PC-3 (cell line): Measurements from ENCODE around the gene YWHAG.
"Not testable (repeated sequence)": the region's sequence is repeated elsewhere in the genome, so short reads cannot be mapped to it uniquely, and the experiment has no call there.

Experiments
- EZH2 ChIP-seq: fragments of 300-600 bp; sonication (generic); IDR thresholded peaks from one replicate; pipeline ENCODE4 v1.6.1; 2017; ENCODE audit warnings: antibody characterized with exemption, mild to moderate bottlenecking, low read length; ENCODE audit not compliant: unreplicated experiment
- EZH2phosphoT487 ChIP-seq: fragments of 300-600 bp; sonication (generic); IDR thresholded peaks from 2 replicates; pipeline ENCODE4 v1.6.1; 2018; ENCODE audit warnings: mild to moderate bottlenecking, antibody characterized with exemption, low read length, borderline replicate concordance
- TF ChIP-seq, protein P1 (sequence below): fragments of 300-600 bp; sonication (generic); conservative IDR thresholded peaks from 2 replicates; pipeline ENCODE4 v1.5.1; 2017; ENCODE audit warnings: antibody characterized with exemption, low read depth, mild to moderate bottlenecking, low read length

DNA sequence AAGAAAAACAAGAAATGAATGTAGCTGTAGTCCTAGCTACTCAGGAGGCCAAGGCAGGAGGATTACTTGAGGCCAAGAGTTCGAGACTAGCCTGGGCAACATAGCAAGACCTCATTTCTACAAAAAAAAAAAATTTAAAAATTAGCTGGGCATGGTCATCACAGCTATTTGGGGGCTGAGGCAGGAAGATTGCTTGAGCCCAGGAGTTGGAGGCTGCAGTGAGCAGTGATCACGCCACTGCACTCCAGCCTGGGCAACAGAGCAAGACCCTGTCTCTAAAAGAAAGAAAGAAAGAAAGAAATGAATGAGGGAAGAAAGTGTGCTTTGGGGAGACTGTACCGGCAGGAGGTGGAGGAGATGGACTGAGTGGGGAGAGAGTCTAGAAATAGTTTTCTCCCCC lies 5.0 kb upstream of the YWHAG start:
- TF ChIP-seq, protein P1, sequence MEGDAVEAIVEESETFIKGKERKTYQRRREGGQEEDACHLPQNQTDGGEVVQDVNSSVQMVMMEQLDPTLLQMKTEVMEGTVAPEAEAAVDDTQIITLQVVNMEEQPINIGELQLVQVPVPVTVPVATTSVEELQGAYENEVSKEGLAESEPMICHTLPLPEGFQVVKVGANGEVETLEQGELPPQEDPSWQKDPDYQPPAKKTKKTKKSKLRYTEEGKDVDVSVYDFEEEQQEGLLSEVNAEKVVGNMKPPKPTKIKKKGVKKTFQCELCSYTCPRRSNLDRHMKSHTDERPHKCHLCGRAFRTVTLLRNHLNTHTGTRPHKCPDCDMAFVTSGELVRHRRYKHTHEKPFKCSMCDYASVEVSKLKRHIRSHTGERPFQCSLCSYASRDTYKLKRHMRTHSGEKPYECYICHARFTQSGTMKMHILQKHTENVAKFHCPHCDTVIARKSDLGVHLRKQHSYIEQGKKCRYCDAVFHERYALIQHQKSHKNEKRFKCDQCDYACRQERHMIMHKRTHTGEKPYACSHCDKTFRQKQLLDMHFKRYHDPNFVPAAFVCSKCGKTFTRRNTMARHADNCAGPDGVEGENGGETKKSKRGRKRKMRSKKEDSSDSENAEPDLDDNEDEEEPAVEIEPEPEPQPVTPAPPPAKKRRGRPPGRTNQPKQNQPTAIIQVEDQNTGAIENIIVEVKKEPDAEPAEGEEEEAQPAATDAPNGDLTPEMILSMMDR, result not testable (repeated sequence)
- TF ChIP-seq EZH2phosphoT487, EZH2: not testable (repeated sequence)
